ENCODE measurements around the gene INPP5A.
"Not testable (repeated sequence)": the region's sequence is repeated elsewhere in the genome, so short reads cannot be mapped to it uniquely, and the experiment has no call there.

The INPP5A gene

GRCh38 chr10:132793871-132794849 is 256.6 kb downstream of the INPP5A start:
- DNase-seq = no peak

DNA sequence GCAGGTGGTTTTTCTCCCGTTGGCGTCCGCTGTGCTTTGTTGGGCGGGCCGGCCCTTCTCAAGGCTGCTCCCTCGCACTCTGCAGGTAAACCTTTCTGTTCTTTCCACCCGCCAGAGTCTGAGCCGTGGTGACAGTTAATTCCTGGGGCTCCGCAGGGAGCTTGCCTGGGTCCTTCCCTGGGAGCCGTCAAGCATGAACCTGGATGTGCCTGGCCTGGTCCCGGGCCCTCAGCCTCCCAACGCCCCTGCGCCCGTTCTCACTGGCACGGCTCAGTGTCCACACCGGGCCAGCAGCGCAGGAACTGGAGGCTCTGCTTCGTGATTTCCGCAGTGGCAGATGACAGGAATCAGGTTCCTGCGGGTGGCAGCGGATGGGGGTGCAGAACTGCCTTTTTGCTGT is 259.3 kb downstream of the INPP5A start:
- DNase-seq = no peak

DNA sequence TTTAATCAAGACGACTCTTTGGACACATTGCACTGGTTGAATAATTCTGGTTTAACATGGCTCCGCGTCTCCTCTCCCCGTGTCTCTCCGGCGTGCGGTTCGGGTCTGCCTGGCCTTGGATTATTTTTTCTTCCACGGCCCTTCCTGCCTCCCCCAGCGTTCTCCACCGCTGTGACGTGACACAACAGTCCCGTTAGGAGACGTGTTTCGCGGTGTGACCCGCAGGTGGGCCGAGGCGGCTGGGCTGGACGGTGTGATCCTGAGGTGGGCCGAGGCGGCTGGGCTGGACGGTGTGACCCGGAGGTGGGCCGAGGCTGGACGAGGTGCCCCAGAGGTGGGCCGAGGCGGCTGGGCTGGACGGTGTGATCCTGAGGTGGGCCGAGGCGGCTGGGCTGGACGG is 260.4 kb downstream of the INPP5A start:
- DNase-seq = not testable (repeated sequence)

GRCh38 chr10:132798403-132798802 is 260.8 kb downstream of the INPP5A start:
- DNase-seq = no peak

DNA sequence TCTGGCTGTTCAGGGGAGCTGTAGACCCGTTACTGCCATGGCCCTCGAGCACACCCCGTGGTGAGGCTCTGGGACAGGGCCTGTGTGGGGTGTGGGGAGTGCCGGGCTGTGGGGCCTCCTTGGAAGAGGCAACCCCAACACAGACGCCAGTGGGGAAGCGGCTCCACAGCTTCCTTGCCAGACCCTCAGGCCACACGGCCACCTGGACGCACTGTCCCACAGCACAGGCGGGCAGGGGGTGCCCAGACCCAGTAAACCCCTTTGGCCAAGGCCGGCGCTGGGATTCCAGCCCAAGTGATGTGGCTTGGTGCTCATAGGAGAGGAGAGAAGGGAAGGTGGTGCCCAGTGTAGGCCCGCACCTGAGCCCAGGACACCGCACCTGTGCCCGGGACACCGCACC is 261.3 kb downstream of the INPP5A start:
- DNase-seq = no peak

- no peak for DNase-seq
Observed at GRCh38 chr10:132799865-132800264, 262.3 kb downstream of the INPP5A start.

DNA sequence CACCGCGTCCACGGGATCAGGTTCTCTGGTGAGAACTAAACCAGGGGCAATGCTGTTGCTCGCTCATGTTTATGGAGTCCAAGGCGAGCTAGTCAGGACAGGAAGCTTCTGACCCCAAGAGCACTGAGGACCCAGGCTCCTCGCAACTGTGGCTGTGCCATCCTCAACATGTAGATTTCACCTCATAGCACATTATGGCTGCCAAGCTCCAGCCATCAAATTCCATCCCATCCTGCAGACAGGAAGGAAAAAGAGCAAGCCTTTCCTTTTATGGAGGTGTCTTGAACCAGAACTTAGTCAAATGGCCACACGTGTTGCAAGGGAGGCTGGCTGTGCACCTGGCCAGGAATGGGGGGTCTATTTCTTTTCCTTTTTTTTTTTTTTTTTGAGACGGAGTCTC is 264.5 kb downstream of the INPP5A start:
- DNase-seq = no peak

DNA sequence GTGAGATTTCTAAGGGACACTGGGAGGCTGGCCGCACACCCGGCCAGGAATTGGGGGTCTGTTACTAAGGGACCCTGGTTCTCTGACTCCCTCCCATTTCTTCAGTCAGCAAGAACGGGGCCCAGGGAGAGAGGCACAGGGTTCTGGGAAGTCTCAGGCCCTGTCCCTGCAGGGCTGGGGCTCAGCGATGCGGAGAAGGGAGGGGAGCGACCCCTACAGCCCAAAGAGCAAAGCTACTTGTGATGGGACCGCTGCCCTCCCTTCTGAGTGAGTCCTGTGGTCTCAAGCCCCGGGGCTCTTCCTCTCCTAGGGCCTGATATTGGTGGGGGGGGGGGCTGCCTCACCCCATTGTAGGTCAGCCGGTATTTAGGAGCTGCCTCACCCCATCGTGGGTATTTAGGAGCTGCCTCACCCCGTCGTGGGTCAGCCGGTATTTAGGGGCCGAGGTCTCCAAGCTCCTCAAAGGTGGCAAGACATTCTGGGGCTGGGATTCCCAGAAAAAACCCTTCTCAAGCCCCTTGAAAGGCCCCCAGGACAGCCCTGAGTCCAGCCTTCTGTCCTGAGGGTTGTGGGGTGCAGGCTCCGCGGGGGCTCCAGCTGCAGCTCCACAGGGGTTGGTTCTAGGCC is 265.2 kb downstream of the INPP5A start:
- DNase-seq = no peak

DNA sequence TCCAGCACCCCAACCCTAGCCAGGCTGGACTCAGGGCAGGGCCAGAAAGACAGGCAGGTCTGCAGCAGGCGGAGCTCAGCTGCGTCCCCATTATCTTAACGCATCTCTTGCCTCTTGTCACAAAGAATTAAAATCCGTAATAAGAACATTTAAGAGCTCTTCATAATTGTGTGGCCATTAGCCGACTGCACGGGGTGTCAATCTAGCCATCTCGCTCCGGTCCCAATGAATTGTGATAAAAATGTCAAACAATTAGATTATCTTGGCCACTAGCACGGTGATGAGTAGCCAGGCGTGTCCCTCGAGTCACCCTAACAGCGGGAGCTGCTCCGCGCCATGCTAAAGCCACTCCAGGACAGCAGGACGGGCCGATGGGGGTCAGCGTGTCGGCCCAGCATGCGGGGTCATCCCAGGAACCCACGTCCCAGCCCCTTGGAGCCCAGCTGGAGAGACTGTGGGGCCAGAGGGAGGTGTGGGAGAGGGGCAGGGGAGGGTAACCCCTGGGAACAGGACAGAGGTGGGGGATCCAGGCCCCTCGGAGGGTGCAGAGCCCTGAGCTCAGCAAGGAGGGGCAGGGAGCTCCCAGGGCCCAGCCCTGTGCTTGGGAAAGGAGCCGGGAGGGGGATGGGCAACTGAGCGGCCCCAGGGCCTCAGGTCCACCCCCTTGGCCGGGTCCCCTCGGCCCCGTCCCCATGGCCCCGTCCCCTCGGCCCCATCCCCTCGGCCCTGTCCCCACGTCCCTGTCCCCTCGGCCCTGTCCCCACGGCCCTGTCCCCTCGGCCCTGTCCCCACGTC is 266.0 kb downstream of the INPP5A start:
- DNase-seq = no peak

GRCh38 chr10:132804287-132804686 is 266.7 kb downstream of the INPP5A start:
- no peak for DNase-seq

GRCh38 chr10:132804785-132805426 is 267.3 kb downstream of the INPP5A start:
- no peak for DNase-seq

DNA sequence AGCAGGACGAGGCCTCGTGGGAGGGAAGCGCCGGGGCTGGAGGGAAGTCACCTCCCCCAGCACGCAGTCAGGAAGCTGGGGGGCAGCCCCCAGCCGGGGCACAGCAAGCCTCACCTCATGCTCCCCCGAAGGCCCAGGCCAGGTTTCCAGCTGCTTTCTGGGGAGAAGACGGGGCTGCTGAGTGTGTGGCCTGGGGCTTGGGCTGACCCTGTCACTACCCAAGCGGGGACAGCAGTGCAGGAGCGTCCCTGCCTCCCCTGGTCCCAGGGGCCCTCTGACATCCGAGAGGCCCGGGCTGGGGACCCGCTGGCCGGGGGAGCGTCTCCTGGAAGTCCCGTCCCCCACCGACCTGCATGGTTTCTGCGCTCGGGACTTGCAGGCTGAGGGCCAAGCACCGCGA is 268.0 kb downstream of the INPP5A start:
- no peak for DNase-seq

- no peak for DNase-seq
Observed at GRCh38 chr10:132806110-132806509, 268.5 kb downstream of the INPP5A start.

- no peak for DNase-seq
Observed at GRCh38 chr10:132806561-132807003, 269.0 kb downstream of the INPP5A start.

DNA sequence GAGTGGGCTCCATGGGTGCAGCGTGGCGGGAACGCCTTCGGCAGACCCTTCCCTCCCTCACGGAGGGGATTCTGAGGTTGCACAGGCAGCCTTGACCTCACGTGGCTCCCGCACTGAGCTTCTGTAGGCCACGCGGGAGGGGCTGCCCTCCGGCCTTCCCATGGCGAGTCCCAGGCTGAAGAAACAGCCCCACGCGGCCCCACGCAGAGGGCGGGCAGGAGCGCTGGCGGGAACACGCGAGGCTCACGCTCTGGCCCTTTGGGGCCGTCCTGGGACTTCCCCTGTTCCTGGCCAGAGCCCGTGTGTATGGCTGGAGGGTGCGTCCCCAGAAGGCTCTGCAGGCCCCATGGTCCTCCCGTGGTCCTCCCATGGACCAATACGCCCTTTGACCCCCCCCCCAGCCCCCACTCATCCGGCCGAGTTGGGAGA is 270.0 kb downstream of the INPP5A start:
- no peak for DNase-seq

GRCh38 chr10:132808383-132809231 is 271.0 kb downstream of the INPP5A start:
- DNase-seq = no peak

DNA sequence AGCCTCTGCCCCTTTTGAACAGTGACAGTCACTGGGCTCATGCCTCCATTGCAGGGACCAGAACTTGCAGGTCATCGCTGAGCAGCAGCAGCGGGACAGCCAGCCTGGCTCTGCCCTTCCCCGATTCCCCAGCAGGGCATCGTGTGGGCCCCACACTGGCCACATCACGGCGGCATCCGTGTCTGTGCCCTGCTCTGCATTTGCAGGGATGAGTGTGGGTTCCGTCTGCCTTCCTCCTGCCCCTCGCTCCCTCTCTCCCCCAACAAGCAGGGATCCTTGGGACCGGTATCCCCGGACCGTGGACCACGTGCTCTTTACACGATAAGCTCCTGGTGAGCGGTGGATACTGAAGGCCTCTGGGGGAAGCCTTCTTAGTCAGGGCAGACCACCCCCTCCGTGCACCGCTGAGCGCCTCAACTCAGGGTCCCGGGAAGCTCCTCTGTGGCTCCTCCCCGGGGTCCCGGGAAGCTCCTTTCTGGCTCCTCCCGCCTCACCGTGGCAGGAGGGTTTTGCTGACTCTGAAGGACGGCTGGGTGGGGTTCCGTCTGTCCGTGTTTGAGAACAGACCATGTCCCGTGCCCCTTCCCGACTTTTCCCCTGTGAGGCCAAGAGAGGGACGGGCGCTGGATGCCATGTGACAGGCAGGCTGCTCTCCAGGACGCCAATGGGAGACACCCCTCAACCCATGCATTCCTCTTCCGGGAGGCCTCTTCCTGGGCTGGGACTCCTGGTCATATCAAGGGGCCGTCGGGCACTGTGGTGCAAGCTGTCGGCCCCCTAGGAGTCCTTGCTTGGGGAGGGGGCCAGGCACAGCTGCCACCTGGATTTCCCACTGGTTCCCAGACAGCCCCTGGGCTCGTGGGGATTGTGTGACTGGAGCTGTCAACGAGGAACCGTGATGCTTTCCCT is 271.9 kb downstream of the INPP5A start:
- no peak for DNase-seq

DNA sequence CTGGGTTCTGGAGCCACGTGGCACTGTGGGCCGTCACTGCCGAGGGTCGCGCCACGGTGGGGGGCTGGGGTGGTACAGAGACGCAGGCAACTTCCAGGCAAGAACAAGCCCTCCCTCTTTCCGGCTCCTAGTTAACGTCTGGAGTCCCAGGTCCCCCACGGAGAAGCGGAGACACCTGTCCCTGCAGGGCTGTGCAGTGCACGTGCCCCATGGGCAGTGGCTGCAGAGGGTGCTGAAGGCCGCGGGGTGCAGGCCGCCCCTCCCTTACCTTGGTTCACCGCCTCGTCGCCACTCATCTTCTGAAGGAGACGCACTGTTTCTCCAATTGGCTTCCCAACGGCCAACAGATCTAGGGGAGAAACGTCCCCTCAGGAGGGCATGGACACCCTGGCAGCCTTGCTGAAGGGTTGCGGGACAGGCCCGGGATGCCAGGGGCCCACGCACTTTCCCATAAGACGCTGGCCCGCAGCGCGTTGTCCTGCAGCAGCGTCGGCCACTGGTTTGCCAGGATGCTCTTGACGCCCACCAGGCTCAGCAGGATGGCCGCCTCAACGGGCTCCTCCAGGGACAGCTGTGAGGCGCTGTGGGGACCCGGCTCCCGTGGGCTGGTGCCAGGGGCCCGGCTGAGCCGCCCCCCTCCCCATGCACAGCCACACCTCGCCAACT is 272.7 kb downstream of the INPP5A start:
- DNase-seq = no peak

DNA sequence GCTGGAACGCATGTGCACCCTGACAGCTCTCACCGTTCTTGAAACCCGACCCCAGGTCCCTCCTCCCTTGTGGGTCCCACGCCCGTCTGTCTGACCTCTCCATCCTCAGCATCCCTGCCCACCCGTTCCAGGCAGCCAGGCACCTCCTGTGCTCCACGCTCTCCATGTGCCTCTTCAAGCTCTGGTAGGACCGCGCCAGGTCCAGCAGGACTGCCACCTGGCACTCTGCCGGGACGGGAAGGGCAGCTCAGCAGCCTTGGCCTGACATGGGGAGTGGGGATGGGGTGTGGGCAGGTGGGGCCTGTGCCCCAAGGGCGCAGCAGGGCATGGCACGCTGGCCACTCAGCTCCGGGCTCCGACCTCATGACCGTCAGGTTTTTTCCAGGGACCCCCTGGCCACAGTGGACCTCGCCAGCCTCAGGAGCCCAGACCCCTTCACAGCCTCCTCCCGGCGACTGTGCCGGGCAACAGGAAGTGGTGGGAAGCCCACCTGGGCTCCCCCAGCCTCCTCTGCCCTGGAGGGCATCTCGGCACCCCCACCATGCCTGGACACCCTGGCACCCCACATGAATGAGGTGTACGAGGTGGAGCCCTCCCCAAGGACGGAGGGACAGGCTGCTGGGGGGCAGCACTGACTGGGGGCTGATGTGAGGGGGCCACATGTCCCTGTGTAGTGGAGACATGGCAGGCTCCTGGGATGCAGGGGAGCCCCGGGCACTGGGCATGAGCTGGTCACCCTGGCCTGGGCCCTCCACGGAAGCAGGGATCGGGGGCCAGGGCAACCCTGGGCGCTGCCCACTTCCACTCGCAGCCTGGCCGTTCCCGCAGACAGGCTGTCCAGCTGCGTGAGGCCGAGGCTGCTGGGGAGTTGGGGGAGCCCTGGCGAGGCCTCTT is 273.5 kb downstream of the INPP5A start:
- DNase-seq = no peak
